CD4-positive, alpha-beta T cell treated with Interleukin-1 beta for 1 hour (primary cell): Measurements from ENCODE around the gene TFB1M.

Experiments
- DNase-seq, 2 donors: peaks; one replicate each; pipeline ENCODE4 v3.0.0-alpha.2; 2020 to 2022

Gene TFB1M

DNA sequence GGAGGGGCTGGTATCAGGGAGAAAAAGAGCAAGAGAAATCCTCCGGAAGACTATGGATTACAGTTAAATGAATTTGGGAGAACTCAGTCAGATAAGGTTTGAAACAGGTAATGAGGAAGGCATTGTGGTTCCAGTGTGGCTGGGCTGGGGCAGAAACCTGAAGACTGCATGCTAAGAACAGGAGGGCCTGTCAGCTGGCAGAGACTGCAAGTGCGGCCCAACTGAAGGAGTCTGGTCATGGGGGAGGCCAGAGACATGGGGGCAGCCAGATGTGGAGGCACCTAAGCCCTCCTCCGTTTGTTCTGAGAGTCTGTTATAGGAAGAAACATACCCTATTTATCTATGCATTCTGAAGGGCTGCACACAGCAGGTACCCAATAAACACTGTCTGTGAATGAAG is 16.6 kb downstream of the TFB1M start:
- no peak for DNase-seq

DNA sequence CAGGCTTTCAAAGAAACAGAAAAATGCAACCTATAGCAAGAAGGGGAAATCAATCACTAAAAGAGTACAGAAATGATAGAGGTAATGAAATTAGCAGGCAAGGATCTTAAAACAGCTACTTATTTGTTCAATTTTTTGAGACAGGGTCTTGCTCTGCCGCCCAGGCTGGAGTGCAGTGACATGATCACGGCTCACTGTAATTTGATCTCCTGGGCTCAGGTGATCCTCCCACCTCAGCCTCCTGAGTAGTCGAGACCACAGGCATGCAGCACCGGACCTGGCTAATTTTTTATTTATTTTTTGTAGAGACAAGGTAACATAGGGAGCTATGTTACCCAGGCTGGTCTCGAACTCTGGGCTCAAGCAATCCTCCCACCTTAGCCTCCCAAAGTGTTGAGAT is 21.6 kb downstream of the TFB1M start:
- no peak for DNase-seq

DNA sequence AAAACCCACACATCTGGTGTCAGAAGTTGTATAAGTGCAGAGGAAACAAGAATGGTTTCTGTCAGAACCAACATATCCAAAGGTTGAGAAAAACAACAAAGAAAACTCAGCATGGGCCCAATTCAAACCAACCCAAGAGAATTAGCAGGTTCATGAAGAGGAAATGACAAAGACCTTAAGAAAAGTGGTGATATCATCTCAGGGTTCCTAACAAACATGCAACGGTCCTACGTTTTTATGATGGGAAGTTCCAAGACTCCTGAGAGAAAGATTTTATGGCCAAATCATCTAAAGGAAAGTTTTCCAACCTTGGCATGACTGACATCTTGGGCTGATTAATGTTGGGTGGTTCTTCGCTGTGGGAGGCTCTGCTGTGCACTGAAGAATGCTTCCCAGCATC is 23.0 kb downstream of the TFB1M start:
- no peak for DNase-seq

DNA sequence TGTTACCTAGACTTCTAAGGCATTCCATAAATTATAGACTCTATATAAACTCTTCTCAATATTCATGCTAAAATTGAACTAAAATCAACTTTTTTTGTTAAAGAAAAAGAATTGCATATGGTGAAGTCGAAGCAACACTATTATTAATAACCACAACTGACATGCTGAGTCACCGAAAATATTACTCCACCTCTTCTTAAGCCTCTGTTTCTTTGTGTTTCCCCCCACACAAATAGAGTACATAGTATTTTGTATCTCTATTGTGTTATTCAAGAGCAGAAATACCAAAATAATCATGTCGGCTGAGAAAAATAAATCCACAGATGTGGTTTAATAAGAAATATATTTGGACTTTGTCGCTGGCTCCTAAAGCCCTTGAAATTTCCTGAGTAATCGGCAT is 23.8 kb downstream of the TFB1M start:
- no peak for DNase-seq

DNA sequence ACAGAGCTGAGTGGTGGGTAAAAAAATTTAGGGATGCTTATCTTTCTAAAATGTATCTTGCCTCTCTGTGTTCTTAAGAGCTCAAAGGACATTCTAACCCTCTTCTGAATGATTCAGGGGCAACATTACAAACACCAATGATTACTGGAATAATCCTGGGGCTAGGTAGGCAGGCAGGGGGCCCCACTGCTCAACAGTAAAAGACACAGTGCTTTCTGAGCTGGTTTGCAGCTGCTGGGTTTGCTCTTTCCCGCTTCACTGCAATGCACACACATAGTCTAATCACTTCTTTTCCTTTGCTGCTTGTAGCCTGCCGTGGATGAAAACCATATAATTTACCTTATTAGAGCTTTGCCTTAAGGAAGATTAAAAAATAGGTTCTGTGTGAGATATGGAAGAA is 26.5 kb downstream of the TFB1M start:
- no peak for DNase-seq

DNA sequence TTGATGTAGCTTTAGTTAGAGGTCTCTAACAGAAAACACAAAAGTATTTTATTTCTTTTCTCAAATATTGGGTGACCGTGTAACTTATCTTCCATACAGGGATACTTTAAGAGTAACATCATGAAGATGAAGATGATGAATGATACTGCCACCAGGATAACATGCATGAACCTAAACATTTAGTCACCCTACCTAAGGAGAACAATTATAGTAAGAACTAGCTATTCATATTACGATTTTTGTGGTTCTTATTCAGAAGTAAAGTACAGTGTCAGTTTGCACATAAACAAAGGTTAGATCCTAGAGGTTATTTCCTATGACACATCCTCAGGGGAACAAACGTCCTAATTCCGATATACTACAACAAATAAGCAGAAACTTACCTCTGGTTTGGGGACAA is 29.5 kb downstream of the TFB1M start:
- DNase-seq, result no peak

DNA sequence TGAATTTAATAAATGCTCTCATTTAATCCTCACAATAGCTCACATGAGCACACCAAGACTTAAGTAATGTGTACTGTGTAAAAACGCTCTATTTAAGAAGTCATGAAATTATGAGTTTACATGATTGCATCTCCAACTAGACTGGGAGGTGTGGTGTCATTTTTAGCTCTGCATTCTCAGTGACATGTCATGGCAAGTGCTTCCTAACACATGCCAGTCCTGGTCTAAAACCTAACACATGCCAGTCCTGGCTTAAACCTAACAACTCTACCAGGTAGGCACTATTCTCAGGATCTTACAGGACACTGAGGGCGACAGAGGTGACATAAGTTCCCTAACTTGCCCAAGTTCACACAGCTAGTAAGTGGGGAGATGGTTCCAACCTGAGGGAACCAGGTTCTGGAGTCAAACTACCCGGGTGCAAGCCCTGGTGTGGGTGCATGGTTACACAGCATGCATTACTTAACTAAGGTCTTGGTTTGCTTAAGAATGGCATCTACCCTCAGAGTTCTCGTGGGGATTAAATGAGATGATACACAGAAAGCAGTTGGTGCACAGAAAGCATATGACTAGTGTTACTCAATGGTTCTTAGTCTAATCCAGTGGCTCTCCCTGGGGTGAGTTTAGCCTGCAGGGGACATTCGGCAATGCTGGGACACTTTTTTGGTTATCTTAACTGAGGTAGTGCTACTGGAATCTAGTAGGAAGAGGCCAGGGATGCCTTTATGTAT is 35.8 kb downstream of the TFB1M start:
- no peak for DNase-seq

DNA sequence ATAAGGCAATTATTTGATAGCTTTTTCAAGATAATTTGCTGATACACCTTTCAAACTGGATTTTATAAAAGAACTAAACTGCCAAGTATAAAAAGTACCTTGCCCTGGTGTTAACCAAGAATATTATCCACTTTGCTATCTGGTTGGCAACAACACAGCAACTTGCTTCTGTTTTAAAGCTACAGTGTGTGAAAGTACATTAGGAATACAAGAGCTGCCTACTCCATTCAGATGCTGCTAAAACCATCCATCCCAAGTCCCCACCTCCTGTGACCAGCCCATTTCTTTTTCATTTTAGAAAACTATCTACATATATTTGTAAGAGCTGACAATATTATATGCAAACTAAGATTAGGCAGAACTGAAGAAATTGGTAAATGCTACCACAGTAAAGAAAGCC is 37.6 kb downstream of the TFB1M start:
- DNase-seq, result no peak

DNA sequence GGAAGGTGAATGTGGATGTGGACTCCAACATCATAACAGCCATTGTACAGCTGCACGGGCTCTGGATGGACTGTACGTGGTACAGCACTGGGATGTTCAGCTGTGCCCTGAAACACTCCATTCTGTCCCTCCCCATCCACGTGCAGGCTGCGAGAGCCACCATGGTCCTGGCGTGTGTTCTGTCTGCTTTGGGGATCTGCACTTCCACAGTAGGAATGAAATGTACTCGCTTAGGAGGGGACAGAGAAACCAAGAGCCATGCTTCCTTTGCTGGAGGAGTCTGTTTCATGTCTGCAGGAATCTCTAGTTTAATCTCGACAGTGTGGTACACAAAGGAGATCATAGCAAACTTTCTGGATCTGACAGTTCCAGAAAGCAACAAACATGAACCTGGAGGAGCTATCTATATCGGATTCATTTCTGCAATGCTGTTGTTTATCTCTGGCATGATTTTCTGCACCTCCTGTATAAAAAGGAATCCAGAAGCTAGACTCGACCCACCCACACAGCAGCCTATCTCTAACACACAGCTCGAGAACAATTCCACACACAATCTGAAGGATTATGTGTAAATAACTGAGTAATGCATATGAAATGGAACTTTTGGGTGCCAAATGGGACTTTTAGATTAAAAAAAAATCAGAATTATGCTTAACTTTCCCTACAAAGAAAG is 38.3 kb downstream of the TFB1M start:
- DNase-seq, result no peak

DNA sequence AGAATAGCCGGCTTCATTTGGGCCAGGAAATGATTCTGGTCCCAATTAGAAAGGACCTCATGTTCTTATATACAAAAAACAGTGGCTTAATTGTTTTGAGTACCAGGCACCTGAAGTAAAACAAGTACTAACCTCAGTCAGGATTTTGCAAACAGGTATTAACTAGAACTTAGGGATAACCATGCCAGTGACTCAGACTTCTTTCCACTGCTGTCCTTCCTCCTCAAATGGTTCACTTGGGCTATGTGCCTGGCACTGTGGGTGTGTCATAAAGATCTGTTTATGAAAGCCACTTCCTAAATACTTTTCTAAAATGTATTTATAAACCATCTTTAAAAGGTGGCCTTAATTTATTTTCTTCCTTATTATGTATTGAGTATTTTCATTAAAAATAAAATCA is 39.8 kb downstream of the TFB1M start:
- DNase-seq, result no peak

DNA sequence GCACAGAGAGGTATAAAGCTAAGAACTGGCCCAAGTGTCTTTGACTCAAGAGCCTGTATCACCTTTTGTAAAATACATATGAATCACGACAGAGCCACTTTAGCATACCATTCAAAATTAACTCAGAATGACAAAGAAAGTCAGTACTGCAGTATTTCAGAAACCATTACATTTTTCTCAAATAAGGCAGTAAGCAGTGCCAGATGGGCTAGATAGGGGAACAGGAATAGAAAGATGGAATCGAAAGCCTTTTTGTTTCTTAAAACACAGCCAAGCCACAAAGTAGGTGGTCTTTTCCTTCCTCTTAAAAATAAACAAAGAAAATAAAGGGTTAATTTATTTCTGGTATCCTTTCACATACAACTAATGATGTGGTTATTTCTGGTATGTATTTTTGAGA is 40.2 kb downstream of the TFB1M start:
- no peak for DNase-seq

DNA sequence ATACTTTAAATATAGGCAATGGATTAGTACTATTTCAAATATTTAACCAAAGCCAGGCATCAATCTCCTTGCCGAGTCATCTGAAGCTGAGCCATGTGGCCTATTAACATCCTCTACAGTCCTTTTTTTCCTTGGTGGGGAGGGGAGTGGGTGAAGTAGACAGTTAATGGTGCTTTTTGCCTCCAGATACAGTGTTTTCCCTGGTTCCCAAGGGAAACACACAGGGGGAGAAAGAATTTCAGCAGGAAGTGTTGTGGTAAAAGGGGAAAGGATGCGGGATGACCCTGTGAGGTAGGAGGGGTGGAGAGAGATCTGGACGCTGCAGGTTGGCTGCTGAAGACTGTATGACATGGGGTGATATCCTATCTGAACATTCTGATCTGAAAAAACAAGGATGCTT is 40.9 kb downstream of the TFB1M start:
- no peak for DNase-seq

DNA sequence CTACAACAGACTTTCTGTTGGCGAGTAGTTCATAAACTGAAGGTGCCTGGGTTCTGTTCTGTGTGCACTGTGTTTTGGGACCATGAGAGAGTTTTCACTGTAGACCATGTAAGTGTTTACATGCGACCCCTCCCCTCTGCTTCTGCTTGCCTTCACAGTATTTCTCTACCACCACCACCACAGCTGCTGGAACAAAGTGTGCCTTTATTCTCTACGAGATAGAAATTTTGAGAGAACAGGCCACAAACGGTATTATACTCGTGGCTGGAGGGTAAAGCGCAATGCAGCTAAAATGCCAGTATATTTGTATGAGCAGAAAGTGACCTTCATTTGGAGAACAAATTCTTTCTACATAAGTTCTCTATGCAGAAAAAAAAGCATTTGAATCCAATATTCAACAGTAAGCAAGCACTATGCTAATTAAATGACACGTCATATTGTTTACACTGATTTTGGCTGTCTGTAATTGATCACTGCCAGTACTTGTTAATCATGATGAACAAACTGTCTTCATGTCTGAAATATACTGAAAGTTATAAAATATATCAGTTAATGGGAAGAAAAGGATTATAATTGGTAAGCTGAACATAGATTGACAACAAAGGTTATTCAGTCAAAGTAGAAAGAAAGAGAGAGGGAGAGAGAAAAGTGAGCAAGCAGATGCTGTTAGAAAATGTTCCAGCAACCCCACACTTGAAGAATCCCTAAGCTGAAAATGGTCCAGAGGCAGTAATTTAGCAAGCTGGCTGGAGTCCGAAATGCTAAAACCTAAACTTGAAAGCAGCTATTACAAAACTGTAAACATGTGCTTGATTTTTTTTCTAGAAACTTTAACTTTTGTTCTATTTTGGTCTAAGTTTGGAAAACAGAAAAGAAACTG is 41.7 kb downstream of the TFB1M start:
- DNase-seq, result no peak

DNA sequence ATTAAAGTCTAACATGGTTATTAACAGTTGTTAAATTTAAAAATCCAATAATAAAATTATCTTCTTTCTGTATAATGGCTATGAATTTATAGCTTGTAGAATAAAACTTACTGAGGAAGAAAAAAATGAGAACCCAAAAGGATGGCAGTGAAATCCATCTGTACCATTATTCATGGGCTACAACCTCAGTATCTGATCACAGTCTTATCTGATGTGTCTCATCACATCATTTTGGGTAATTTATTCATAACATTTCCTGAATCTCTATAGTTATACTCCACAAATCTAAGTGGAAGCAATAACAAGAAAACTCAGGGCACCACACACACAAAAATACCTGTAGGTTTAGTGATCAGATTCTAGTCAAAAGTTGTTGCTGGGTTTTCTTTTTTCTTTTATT is 43.1 kb downstream of the TFB1M start:
- no peak for DNase-seq

DNA sequence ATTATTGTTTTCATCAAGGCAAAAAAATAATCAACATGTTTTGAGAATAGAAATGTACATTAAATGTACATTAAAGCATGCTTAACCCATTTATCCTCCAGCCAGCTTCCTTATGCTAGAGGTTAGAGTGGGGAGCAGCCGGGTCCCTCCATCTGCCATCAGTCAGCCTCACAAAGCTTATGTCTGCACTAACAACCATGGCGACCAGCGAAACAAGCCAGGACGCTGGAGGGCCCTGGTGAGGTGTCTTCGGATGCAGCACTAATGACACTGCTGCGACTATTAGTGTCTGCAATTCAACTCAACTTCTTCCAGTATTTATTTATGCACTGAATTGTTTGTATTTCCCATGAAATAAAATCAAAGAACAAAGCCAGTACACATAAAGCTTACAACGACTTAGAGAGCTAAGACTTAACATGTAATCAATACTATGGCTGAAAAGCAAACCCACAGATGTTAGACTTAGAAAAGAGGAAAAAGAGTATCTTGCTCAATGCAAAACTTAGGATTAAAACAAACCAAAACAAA is 43.7 kb downstream of the TFB1M start:
- no peak for DNase-seq

DNA sequence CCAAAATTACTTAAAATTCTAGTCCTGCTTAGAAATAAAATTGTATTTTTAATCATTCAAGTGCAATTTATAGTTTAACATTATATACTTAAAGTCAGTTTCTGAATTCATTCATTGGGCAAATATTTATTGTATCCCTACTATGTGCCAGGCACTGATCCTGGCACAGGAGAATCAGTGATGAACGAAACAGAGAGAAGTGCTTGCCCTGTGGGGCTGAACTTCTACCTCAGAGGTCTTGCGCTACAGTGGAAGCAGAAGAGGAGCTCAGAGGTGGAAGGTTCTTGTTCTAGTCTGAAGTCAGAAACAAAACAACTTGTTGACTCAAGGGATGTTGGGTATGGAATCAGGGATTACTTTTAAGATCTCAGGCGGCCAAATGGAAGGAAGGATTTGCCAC is 44.5 kb downstream of the TFB1M start:
- no peak for DNase-seq

DNA sequence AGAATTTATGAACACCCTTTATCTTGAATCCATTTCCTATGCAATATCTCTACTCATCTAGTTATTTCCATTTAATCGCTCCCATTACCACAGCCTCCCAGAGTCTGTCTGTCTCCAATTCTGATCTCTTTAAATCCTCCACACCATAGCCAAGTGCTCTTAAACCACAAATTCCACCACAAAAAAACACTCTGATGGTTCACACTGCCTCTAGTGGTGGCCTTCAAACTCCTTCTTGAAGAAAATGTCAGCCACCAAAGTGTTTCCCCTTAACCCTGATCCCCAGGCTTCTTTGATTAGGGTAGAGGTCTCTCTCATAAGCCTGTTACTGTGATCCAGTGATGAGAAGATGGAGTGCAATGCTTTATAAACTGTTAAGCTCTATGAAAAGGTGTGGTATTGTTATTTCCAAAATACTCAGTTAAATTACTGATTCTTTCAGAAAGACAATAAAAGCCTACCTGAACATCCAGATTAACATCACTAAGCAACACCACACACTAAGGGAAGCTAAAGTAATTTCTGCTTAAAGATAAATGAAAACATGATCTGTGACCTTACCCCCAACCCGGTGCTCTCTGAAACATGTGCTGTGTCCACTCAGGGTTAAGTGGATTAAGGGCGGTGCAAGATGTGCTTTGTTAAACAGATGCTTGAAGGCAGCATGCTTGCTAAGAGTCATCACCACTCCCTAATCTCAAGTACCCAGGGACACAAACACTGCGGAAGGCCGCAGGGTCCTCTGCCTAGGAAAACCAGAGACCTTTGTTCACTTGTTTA is 46.0 kb downstream of the TFB1M start:
- DNase-seq, result peak in 1 of 2 donors; percentile 37

DNA sequence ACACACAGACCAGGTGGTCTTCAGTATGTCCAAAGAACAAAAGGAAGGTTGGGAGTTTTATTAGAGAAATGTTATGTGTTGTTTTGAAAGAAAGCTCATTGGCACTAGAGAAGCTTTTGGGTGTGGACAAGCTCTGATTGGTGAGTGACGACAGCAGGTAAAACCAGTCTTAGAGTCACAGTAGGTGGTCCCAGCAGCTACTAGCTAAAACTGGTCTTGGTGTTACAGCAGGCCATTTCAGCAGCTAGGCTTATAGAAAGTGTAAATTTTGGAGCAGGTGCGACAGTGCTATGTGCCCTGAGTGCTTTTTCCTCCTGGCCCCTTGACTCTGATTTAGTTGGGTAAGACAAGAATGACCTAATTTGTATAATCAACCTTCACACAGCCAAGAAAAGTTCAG is 46.9 kb downstream of the TFB1M start:
- DNase-seq, result no peak

DNA sequence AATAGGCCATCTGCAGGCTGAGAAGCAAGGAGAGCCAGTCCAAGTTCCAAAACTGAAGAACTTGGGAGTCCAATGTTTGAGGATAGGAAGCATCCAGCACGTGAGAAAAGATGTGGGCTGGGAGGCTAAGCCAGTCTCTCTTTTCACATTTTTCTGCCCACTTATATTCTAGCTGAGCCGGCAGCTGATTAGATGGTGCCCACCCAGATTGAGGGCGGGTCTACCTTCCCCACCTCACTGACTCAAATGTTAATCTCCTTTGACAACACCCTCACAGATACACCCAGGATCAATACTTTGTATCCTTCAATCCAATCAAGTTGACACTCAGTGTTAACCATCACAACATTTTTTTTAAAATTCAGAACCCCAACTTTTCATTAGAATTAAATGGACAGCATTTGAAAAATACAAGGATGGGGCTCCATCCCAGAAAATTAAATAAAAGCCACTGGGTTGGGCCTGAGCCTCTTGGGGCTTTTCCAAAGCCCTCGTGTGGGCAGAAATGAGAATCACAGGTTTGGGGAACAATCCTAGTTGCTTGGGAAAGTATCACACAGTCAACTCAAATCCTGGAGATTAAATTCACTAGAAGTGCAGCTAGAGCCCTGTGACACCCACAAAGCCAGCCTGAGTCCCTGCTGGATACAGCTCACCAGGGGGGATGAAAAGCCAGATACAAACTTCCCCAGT is 48.3 kb downstream of the TFB1M start:
- no peak for DNase-seq

DNA sequence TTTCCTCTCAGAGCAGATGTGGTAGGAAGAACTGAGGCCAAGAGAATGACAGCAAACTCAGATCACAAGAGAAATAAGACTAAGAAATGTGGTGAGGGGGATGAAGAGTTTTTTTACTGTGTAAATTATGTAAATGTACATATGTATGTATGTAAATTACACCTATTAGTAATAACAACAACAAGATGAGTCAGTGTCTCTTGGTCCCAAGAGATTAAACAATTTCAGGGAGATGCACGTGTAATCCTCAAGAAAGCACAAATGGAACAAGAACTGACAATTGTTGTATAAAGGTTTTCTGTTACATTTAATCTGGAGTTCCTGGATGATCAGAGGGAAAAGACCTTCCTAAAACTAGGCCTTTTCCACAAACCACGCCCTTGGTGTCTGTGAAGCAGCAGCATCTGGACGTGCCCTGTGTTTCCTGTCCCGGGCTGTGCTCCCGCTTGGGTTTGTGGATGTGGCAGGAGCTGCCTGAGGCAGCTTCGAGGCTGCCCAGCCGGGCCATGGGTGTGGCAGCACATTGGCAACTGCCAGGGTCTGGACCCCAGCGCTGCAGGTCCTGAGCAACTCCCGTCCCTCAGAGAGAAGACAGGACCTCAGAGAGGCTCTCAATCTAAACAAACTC is 49.5 kb downstream of the TFB1M start:
- no peak for DNase-seq

DNA sequence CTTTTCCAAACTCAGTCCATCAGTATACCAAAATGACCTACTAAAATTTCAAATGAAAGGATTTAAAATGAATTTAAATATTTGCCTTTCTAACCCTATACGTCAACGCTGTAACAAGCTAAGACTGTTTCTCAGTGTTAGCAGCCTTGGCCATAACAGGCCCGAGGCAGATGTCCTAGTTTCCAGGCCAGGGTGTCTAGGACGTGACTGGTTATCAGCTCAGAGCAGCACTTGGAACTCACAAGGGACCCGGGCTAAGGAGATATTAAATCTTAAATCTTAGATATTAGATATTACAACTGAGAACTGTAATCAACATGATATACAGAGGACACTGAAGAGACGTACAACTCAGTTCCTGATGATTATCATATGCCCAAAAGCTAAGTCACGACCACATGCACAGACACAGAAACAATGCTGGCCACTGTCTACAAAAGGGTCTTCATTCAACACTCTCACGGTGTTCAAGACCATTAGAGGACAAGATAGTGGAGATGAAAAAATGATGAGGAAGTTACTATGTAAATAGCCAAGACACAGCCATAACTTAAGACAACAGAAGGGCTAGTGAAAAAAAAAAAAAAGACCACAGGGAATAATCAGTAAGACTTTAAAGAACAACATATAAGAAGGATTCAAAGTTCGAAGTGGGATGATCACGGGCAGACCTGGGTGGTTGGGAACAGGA is 50.8 kb downstream of the TFB1M start, which contains the start of gene CLDN20:
CLDN20 (plus strand) TSS at position 641 of the 691 bp plus-strand sequence. CDS start 11,707 bp downstream, outside the sequence.
- no peak for DNase-seq
